GM19193 (cell line): Measurements from ENCODE around the gene CLEC10A.

Experiments used
- POLR2A ChIP-seq: IDR thresholded peaks from 4 replicates; pipeline ENCODE4 v1.6.1; 2011; ENCODE audit not compliant: insufficient read depth, insufficient read length; ENCODE audit errors: extremely low read depth

The CLEC10A gene

DNA sequence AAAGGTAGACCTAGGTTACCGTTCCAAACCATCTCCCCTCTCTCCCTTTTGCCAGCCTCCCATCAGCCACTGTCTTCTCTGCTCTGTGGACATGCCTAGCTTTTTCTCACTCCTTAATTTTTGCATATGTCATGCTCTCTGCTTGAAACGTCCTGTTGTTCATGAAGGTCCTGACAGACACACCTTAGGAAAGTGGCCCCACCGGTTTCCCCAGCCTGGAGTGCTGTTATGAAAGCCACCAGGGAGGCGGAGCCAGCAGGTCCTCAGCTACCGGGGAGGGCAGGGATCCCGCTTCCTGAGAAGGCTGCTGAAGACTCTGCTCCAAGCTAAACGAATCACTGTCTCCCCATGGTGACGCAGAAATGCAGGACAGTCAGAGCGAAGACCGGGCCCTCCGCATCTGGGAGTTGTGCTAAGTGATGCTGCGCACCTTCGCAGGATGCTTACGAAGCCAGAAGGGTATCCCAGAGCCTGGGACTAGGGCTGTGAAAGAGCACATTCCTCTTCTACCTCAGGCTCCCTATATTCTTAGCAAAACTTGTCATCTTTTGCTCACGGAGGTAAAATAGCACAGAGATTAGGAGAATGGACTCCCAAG is 33.8 kb downstream of the CLEC10A start:
- TF ChIP-seq POLR2A, result no peak

DNA sequence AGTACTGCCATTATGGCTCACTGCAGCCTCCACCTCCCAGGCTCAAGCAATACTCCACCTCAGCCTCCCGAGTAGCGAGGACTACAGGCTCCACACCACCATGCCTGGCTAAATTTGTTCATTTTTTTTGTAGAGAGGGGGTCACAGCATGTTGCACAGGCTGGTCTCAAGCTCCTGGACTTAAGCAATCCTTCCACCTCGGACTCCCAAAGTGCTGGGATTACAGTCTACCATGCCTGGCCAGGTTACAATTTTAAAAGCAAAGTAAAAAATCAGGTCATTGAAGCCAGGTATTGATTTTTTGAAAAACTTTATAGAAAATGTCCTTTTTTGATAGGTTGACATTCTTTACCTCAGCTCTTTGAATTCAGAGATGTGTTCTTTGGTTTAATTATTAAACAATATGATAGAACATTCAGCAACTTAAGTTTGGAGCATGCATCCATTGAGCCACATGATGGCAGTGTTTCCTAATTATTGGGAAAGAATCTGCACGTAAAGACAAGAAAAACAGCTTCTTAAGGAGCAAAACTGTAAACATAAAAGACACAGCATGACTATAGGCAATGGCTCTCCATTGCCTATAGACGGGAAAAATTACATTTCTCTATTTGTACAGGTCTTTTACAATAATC is 34.4 kb downstream of the CLEC10A start:
- no peak for TF ChIP-seq POLR2A

DNA sequence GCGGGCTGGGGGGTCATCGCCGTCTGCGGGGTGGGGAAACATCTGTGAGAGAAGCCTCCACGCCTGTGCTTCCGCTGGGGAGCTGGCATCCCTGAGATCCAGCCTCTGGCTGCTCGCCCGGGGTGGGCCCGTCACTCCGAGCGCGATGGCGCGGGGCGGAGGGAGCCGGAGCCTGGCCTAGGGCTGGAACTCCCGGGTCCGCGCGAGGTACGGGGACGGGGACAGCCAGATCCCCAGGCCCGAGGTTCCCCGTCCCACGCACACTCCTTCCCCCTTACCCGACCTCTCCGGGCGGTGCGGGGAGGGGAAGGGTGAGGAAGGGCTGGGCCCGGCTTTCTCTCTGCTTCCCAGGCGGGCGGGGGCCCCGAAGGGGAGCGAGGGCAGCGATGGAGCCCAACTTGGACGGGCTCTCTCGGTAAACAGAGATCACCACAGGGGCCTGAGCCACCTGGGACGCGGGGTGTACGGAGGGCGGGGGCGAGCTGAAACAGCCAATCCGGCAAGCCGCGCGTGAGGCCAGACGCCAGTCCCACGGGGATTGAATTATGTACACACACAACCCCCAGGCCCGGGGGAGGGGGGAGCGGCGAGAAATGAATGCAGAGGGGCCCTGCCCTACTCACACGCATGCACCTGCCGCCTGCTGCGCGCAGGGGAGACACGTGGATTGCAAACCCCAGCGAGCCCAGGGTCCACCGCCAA is 36.4 kb downstream of the CLEC10A start, which contains the start of gene SLC16A11:
TSS of gene SLC16A11 (minus strand) at position 596 of the 702 bp plus-strand sequence. CDS start at position 17, 579 bp downstream.
- TF ChIP-seq POLR2A, result no peak

DNA sequence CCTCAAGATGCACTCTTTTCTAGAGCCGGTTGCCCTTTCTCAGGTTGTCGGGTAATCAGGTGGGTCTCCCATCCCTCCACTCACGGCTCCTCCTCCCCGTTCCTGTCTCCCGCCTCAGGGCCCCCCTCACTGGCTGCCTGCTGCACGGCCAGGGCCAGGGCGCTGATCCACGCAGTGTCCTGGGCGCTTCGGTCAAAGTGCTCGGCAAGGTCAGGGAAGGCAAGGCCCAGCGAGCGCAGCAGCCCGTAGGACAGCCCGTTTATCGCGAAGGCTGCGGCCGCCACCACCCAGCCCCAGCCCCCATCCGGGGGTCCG is 36.9 kb downstream of the CLEC10A start:
- no peak for TF ChIP-seq POLR2A

DNA sequence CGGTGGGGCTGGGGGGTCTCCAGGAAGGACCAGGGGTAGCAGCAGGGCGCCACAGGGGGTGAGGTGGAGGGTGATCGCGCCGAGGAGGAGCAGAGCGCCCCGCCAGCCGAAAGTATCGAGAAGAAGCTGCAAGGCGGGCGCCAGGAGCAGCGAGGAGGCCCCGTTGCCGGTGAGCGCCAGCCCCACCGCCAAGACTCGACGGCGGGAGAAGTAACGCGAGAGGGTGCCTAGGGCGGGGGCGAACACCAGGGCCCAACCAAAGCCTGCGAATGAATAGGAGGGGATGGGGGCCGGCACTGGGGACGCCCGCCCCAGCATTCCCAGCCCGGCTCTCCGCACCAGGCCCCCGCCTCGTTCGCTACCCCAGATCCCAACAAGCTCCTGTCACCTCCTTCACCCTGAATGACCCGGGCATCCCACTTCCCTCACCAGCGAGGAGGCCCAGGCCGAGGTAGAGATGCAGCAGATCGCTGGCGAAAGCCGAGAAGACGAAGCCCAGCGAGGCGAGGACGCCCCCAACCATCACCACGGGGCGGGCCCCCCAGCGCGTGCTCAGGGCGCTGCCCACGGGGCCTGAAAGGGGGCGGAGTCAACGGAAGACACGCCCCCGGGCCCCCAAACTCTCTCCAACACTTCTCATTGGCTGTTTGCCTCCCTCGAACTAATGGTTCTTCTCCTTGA is 37.4 kb downstream of the CLEC10A start:
- TF ChIP-seq POLR2A, result peak; percentile 18

DNA sequence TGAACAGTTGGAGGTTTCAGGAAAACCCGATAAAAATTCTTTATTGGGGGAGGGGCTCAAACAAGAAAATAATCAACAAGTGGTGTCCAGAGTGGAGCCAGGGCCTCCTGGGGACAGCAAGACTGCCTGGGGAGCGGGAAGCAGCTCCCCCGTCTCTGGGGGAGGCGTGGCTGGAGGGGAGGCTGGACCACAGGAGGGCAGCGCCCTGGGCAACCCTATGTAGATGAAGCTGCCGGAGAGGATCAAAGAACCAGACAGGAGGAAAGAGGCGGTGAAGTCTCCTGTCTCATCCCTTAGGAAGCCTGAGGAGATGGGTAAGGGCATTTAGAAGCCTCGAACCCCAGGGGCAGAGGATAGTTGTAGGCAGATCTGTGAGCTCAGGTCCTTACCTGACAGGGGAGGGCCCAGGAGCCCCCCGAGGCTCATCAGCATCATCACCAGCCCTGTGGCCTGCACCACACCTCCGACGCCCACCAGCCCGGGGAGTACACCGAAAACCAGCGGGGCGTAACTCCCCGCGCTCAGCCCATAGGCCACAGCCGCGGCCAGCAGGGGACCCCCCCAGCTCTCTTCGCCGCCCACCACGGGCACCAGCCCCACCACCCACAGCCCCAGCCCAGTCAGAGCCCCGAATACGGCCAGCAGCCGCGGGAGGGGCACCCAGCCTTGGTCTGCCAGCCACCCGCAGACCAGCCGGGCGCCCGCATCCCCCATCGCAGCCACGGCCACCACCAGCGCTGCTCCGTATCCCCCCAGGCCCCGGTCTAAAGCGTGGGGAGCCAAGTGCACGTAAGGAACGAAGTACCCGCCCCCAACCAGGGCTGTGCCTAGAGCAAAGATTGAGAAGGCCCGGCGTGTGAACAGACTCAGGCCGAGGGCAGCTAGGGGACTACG is 38.2 kb downstream of the CLEC10A start:
- TF ChIP-seq POLR2A, result no peak

DNA sequence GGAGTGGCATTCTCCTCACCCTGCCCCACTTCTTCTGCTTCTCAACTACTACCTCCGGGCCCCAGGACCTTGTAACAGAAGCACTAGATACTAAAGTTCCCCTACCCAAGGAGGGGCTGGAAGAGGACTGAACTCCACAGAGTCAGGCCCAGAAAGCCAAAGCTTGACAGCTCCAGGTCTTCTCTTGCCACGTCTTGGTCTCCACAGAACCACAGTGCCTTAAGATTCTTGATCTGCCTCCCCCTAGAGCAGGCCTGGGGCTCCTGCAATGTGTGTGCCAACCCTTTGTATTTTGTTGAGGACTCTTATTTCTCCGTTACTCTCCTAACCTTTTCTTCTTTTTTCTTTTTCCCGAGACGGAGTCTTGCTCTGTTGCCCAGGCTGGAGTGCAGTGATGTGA is 40.2 kb downstream of the CLEC10A start:
- TF ChIP-seq POLR2A, result no peak

DNA sequence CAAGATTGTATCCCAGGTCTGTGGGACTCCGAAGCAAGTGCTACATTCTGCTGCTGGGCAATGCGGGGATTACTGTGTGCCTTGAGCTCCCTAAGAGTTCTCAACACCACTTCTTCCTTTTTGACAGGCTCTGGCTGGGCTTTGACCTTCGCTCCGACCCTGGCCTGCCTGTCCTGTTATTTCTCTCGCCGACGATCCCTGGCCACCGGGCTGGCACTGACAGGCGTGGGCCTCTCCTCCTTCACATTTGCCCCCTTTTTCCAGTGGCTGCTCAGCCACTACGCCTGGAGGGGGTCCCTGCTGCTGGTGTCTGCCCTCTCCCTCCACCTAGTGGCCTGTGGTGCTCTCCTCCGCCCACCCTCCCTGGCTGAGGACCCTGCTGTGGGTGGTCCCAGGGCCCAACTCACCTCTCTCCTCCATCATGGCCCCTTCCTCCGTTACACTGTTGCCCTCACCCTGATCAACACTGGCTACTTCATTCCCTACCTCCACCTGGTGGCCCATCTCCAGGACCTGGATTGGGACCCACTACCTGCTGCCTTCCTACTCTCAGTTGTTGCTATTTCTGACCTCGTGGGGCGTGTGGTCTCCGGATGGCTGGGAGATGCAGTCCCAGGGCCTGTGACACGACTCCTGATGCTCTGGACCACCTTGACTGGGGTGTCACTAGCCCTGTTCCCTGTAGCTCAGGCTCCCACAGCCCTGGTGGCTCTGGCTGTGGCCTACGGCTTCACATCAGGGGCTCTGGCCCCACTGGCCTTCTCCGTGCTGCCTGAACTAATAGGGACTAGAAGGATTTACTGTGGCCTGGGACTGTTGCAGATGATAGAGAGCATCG is 41.8 kb downstream of the CLEC10A start:
- no peak for TF ChIP-seq POLR2A

DNA sequence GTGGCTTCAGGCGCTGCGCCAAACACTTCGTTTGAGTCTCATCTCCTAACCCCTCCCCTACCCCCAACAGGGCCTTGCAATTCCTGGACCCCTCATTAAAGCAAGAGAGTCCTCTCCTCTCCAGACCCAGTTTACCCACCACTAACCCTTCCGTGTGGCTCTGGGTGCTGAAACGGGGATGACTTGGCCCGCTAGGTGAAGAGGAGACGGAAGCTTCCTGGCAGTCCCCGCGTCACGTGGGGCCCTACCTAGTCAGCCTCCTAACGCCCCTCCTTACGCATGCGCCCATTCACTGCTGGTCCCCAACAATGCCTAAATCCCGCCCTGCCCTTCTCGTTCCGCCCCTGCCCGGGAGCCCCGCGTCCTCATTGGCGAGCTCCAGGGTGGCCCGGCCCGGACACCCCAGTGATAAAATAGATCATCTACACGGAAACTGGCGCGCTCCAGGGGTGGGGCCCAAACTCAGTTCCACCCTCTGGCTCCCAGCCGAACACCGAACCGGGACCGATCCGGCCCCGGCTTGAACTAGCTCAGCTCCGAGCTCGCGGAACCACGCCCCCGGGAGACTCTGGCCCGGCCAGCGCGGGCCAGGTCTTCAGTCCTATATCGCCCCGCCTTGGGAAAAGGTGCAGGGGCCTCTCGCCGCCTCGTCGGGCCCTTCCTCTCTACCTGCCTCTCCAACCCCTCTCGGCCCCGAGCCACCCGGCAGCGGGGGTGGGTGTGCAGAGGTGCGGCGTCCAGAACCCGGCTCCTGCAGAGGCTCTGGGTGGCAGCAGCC is 44.3 kb downstream of the CLEC10A start, which contains the start of gene SLC16A13:
TSS of gene SLC16A13 (plus strand) at position 425 of the 778 bp plus-strand sequence. CDS start 368 bp downstream, outside the sequence.
- TF ChIP-seq POLR2A, result peak; percentile 94

DNA sequence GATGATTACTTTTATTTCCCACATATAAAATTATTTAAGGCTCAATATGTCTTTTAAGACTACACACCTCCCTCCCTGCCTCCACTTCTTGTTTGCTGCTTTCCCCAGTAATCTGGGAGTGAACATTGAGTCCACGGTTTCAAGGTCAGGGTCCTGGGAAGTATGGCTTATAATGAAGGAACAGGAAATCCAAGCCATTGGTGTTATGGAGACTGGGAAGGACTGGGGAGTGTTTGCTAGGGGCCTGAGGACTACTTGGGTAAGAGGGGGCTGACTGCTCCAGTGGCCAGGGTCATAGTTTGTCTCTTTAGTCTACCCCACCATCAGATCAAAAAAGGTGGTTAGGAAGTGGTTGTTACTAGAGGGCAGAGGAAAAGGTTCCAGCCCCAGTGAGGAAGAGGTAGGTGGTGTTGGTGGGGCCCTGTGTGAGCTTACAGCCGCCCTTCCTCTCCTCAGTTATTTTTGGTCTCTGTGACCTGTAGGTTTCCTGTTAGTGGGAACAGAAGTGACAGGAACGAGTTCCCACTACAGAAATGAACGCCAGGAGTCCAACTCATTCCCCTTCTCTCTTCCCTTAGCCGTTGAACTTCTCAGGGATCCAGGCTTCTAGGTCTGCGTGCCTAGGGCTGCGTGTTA is 45.0 kb downstream of the CLEC10A start:
- TF ChIP-seq POLR2A, result no peak

DNA sequence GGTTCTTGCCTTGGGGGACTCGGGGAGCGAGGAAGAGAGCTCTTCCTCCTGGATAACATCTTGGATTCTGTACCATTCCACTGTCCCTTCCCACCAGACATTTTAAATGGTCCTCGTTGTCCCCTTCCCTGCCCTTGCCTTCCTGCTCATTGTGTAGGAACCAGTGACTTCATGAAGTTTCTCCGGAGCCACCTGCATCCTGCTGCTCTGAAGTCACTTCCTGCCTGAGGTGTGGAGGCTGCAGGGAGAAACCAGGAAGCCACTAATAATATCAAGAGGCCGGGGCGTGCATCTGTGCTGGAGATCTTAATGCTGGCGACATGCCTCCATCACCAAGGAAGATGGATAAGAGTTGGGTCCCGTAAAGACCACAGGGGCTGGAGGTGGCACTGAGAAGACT is 50.4 kb downstream of the CLEC10A start:
- TF ChIP-seq POLR2A, result peak; percentile 34

DNA sequence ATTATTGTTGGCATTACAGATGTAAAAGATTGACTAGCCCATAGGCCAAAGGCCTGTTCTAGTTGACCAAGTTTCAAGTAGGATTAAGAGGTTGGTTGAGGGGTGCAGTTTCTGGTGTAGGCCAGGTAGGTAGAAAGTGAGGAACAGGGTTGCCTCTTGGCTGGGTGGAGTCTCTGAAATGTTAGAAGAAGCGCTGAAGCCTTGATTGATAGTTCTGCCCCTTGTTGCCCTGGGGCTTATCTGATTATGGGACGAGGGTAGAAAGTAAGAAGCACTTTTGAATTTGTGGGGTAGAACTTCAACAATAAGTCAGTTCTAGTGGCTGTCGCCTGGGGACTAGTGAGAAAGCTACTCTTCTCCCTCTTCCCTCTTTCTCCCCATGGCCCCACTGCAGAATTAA is 51.0 kb downstream of the CLEC10A start:
- TF ChIP-seq POLR2A, result no peak
